ENCODE data around the gene TM9SF4.
"Not testable (repeated sequence)": the region's sequence is repeated elsewhere in the genome, so short reads cannot be mapped to it uniquely, and the experiment has no call there.

TM9SF4 gene

DNA sequence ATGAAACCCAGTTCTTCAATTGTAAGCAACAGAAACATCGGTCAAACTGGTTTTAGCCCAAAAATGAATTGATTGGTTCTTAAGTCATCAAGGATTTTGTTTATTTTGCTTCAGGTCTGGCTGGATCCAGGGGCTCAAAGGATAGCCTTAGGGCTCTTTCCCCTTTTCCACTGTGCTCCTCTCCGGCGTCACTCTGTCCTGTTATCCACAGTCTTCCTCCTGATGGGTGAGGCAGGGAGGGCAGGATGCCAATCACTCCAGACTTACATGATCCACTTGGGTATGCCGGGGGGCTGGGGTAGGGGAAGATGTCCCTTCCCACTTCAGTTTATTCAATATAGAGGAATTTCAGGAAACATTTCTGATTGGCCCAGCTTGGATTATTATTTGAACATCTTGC is 58.0 kb downstream of the TM9SF4 start:
- H3K27me3 Mint-ChIP-seq: no peaks in the 10 kb centered on the region
- DNase-seq: no peak
- no peak overlapping the region for H3K4me3 Mint-ChIP-seq
- H3K4me1 Mint-ChIP-seq (ENCODE audit: low read depth): no peaks in the 10 kb centered on the region
- peaks cover 47% of the 10 kb centered on the region for H3K36me3 Mint-ChIP-seq (ENCODE audit: low read depth)
- no peaks in the 10 kb centered on the region for H3K9me3 Mint-ChIP-seq
- H3K27ac Mint-ChIP-seq: no peak overlapping the region

DNA sequence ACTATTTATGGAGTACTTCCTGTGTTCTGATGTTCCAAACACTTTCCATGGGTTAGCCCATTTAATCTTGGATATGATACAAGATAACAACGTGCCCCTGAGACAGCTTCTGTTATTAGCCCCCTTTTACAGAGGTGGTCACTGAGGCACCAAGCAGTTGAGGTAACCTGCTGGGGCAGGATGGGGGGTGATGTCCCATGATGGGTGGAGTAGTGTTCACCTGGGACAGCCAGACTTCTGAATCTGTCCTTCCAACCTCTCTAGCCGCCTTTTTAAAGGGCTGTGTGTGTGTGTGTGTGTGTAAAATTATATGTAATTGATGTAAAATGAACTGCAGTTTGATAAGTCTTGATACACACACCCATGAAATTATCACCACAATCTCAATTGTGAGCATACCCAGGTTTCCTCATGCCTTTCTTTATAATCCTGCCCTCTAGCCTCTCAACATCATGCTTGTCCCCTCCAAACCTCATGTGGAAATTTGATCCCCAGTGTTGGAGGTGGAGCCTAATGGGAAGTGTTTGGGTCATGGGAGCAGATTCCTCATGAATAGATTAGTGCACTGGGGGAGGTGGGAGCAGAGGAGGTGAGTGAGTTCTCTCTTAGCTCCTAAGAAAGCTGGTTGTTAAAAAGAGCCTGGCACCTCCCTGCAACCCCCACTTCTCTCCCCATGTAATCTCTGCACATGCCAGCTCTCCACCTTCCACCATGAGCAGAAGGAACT is 58.8 kb downstream of the TM9SF4 start:
- Mint-ChIP-seq H3K36me3 (ENCODE audit: low read depth) (peaks cover 42% of the 10 kb centered on the region), H3K4me3 (no peak overlapping the region), H3K27ac (peak overlapping the region; percentile 41), H3K27me3 (no peaks in the 10 kb centered on the region), H3K4me1 (ENCODE audit: low read depth) (no peaks in the 10 kb centered on the region), H3K9me3 (no peaks in the 10 kb centered on the region)
- DNase-seq: no peak

- not testable (repeated sequence) for H3K4me3 Mint-ChIP-seq; H3K27me3 Mint-ChIP-seq; H3K27ac Mint-ChIP-seq; H3K36me3 Mint-ChIP-seq (ENCODE audit: low read depth); DNase-seq; H3K9me3 Mint-ChIP-seq; H3K4me1 Mint-ChIP-seq (ENCODE audit: low read depth)
Measured at GRCh38 chr20:32177696-32178095, 68.2 kb downstream of the TM9SF4 start.

DNA sequence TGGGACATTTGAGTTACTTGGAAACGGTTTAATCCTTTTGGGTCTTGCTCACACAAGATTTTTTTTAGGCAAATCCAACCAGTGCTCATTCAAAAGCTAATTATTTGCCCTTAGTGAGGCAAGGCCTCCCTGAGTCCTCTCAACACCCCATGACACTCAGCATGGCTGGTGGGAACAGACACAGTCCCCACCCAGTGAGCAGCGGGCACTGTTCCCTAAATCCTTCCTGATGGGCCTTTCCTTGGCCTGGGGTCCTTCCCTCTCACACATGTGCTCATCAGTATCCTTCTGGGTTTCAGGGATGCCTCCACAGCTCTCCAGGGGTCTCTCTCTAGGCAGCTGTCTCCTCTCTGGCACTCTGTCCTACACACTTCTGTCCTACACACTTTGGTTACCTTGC is 70.0 kb downstream of the TM9SF4 start:
- Mint-ChIP-seq H3K27ac (no peak overlapping the region), H3K4me3 (no peak overlapping the region), H3K9me3 (no peaks in the 10 kb centered on the region), H3K27me3 (no peaks in the 10 kb centered on the region), H3K36me3 (ENCODE audit: low read depth) (peaks cover 3% of the 10 kb centered on the region), H3K4me1 (ENCODE audit: low read depth) (no peaks in the 10 kb centered on the region)
- DNase-seq: peak; percentile 15

GRCh38 chr20:32179934-32180333 is 70.4 kb downstream of the TM9SF4 start:
- H3K27me3 Mint-ChIP-seq: no peaks in the 10 kb centered on the region
- no peaks in the 10 kb centered on the region for H3K4me1 Mint-ChIP-seq (ENCODE audit: low read depth)
- H3K4me3 Mint-ChIP-seq: no peak overlapping the region
- H3K27ac Mint-ChIP-seq: no peak overlapping the region
- peaks cover 3% of the 10 kb centered on the region for H3K36me3 Mint-ChIP-seq (ENCODE audit: low read depth)
- H3K9me3 Mint-ChIP-seq: no peaks in the 10 kb centered on the region
- no peak for DNase-seq

- no peak overlapping the region for H3K4me3 Mint-ChIP-seq
- H3K4me1 Mint-ChIP-seq (ENCODE audit: low read depth): no peaks in the 10 kb centered on the region
- H3K9me3 Mint-ChIP-seq: no peaks in the 10 kb centered on the region
- H3K27me3 Mint-ChIP-seq: no peaks in the 10 kb centered on the region
- no peak for DNase-seq
- H3K36me3 Mint-ChIP-seq (ENCODE audit: low read depth): peaks cover 3% of the 10 kb centered on the region
- H3K27ac Mint-ChIP-seq: no peak overlapping the region
Measured at GRCh38 chr20:32181606-32182005, 72.1 kb downstream of the TM9SF4 start.

DNA sequence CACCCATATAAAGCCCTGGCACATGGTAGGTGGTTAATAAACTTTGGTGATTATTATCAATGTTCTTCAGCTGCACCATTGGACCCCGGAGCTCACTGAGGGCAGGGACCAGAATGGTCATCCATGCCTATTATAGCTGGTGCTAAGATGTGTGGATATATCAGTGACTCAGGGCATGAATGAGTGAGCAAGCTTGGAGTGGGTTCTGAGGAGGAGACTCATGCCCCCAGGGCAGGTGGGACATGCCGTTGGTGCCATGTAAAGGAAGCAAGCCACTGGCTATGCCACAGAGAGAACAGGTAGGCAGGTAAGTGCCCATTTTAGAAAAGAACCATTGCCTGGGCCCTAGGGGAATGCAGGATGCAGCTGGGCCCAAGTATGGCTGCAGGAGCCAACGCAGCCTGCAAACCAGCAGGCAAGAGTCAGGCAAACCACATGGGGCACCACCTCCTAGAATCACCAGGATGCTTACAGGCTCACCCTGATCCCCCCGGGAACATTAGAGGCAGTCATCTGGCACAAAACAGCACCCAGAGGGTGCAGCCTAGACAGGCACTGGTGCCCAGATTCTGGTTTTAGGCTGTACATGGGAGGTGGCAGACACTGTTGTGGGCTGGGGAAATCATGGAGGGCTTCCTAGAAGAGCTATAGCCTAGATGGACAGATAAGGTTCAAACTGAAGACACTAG is 74.6 kb downstream of the TM9SF4 start:
- H3K27me3 Mint-ChIP-seq: no peaks in the 10 kb centered on the region
- H3K27ac Mint-ChIP-seq: peak overlapping the region; percentile 19
- no peak overlapping the region for H3K4me3 Mint-ChIP-seq
- peaks cover 3% of the 10 kb centered on the region for H3K36me3 Mint-ChIP-seq (ENCODE audit: low read depth)
- DNase-seq: peak; percentile 23
- no peaks in the 10 kb centered on the region for H3K9me3 Mint-ChIP-seq
- peaks cover 7% of the 10 kb centered on the region for H3K4me1 Mint-ChIP-seq (ENCODE audit: low read depth)

- H3K4me3 Mint-ChIP-seq: no peak overlapping the region
- H3K9me3 Mint-ChIP-seq: no peaks in the 10 kb centered on the region
- peak overlapping the region; percentile 3 for H3K27ac Mint-ChIP-seq
- H3K27me3 Mint-ChIP-seq: no peaks in the 10 kb centered on the region
- no peak for DNase-seq
- peaks cover 5% of the 10 kb centered on the region for H3K36me3 Mint-ChIP-seq (ENCODE audit: low read depth)
- H3K4me1 Mint-ChIP-seq (ENCODE audit: low read depth): peaks cover 14% of the 10 kb centered on the region
Measured at GRCh38 chr20:32184961-32185603, 75.6 kb downstream of the TM9SF4 start.

DNA sequence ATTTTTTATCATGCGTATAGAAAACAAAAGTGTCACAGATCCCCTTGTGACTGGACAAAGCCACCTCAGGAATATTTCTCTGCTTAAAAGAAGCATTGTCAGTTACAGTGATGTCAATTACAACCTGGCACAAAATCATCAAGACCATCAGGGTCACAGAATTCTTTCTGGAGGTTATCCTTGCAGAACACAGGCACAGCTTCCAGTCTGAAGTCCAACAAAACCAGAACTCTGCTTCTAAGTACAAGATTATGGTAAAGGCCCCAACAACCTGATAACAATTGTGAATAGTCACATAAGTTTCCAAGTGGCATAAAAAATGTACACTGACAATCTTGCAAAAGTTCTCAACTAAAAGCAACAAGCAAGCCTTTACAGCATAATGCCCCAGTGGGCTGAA is 77.0 kb downstream of the TM9SF4 start:
- Mint-ChIP-seq H3K4me1 (ENCODE audit: low read depth) (peaks cover 27% of the 10 kb centered on the region), H3K36me3 (ENCODE audit: low read depth) (peaks cover 17% of the 10 kb centered on the region), H3K27me3 (no peaks in the 10 kb centered on the region), H3K27ac (no peak overlapping the region), H3K4me3 (no peak overlapping the region), H3K9me3 (no peaks in the 10 kb centered on the region)
- DNase-seq: no peak

- H3K27ac Mint-ChIP-seq: peak overlapping the region; percentile 84
- peak overlapping the region; percentile 71 for H3K4me3 Mint-ChIP-seq
- H3K36me3 Mint-ChIP-seq (ENCODE audit: low read depth): peaks cover 37% of the 10 kb centered on the region
- DNase-seq: no peak
- no peaks in the 10 kb centered on the region for H3K9me3 Mint-ChIP-seq
- no peaks in the 10 kb centered on the region for H3K27me3 Mint-ChIP-seq
- H3K4me1 Mint-ChIP-seq (ENCODE audit: low read depth): peaks cover 47% of the 10 kb centered on the region
Measured at GRCh38 chr20:32188376-32189122, 79.0 kb downstream of the TM9SF4 start.

DNA sequence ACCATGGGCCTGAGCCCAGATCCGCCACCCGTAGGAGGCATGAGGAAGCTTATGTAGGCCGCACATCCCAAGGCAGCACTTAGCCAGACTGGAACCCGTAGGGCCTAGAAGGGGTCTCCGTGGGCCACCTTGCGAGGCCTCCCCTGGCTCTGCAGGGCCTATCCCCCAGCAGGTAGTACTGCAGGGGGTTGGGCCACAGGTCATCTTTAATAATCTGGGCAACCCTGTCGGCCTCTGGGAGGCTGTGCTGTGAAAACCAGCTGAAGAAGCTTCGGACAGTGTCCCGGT is 79.6 kb downstream of the TM9SF4 start:
- Mint-ChIP-seq H3K27ac (peak overlapping the region; percentile 90), H3K27me3 (no peaks in the 10 kb centered on the region), H3K9me3 (no peaks in the 10 kb centered on the region), H3K4me3 (peak overlapping the region; percentile 71), H3K4me1 (ENCODE audit: low read depth) (peaks cover 52% of the 10 kb centered on the region), H3K36me3 (ENCODE audit: low read depth) (peaks cover 43% of the 10 kb centered on the region)
- no peak for DNase-seq

- Mint-ChIP-seq H3K36me3 (ENCODE audit: low read depth) (peaks cover 51% of the 10 kb centered on the region), H3K9me3 (no peaks in the 10 kb centered on the region), H3K27me3 (no peaks in the 10 kb centered on the region), H3K4me1 (ENCODE audit: low read depth) (peaks cover 57% of the 10 kb centered on the region), H3K27ac (peak overlapping the region; percentile 90), H3K4me3 (peak overlapping the region; percentile 74)
- peak; percentile 65 for DNase-seq
Measured at GRCh38 chr20:32189691-32190615, 80.4 kb downstream of the TM9SF4 start.

DNA sequence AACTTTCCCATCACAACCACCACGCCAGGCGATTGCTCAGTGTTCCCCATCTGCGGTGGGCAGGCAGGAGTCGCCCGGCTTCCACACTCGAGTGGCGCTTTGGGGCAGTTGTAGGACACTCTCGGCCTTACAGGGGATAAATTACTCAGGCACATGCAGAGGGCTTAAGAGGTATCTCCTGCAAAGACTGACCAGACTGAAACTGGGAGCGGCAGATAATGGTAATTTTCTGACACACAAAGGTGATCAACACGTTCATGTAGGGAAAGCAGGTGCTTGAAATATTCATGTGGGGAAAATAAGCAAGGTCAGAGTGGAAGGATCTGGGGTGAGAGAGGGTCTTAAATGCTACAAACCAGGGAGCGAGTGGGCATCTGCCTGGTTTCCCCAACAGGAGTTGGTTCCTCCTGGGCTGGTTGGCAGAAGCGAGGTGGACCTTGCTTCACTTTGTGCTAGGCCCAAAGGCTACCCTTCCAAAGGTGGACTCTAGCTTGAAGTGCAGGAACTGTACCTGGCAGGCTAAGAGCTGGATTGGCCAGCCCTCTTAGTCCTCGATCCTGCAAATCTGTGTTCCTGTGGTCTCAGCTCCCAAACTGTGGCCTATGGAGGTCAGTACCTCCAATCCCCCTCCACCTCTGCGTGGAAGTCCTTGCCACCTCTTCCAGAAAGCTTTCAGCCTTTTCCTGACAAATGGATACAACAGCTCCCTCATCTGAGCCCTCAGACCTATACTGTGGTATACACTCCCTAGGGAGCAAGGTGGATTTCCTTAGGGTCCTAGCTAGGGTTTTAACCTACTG is 81.3 kb downstream of the TM9SF4 start:
- peaks cover 60% of the 10 kb centered on the region for H3K36me3 Mint-ChIP-seq (ENCODE audit: low read depth)
- H3K4me3 Mint-ChIP-seq: peak overlapping the region; percentile 74
- no peaks in the 10 kb centered on the region for H3K9me3 Mint-ChIP-seq
- peaks cover 66% of the 10 kb centered on the region for H3K4me1 Mint-ChIP-seq (ENCODE audit: low read depth)
- H3K27me3 Mint-ChIP-seq: no peaks in the 10 kb centered on the region
- peak; percentile 70 for DNase-seq
- peak overlapping the region; percentile 86 for H3K27ac Mint-ChIP-seq

All from activated T-cell treated with anti-CD3 and anti-CD28 coated beads, Interleukin-2, amount 50 U/mL, for 24 hours (primary cell).